NT2/D1 (cell line): ENCODE measurements around the gene FBXL17.

Experiments used
- DNase-seq: peaks from one replicate; pipeline ENCODE4 v3.0.0-alpha.2; 2011; ENCODE audit warnings: low read depth, low spot score
- H3K27me3 ChIP-seq: 2 replicates; pipeline ENCODE4 v1.6.0; 2011; ENCODE audit warnings: mild to moderate bottlenecking; ENCODE audit not compliant: insufficient read length, insufficient read depth
- H3K36me3 ChIP-seq: 2 replicates; pipeline ENCODE4 v1.6.1; 2011; ENCODE audit warnings: mild to moderate bottlenecking, low read length, mixed read lengths; ENCODE audit not compliant: insufficient read depth, insufficient read length
- H3K4me1 ChIP-seq: 2 replicates; pipeline ENCODE4 v1.5.1; 2011; ENCODE audit not compliant: insufficient read depth, insufficient read length
- H3K4me3 ChIP-seq: 2 replicates; pipeline ENCODE4 v1.5.1; 2011; ENCODE audit warnings: low read depth; ENCODE audit not compliant: insufficient read length
- H3K9ac ChIP-seq: 2 replicates; pipeline ENCODE4 v1.6.0; 2011; ENCODE audit warnings: low read depth; ENCODE audit not compliant: insufficient read length
- H3K9me3 ChIP-seq: 2 replicates; pipeline ENCODE4 v1.5.1; 2011; ENCODE audit warnings: mild to moderate bottlenecking, low read length; ENCODE audit not compliant: insufficient read depth
- SUZ12 ChIP-seq: IDR thresholded peaks from 2 replicates; pipeline ENCODE4 v1.6.1; 2011; ENCODE audit not compliant: insufficient read length, insufficient read depth; ENCODE audit errors: extremely low read depth
- YY1 ChIP-seq: IDR thresholded peaks from 2 replicates; pipeline ENCODE4 v1.6.1; 2011; ENCODE audit not compliant: insufficient read length, insufficient read depth
- ZNF274 ChIP-seq: IDR thresholded peaks from 2 replicates; pipeline ENCODE4 v1.6.1; 2011; ENCODE audit warnings: mild to moderate bottlenecking, low read depth, low read length

Gene FBXL17

DNA sequence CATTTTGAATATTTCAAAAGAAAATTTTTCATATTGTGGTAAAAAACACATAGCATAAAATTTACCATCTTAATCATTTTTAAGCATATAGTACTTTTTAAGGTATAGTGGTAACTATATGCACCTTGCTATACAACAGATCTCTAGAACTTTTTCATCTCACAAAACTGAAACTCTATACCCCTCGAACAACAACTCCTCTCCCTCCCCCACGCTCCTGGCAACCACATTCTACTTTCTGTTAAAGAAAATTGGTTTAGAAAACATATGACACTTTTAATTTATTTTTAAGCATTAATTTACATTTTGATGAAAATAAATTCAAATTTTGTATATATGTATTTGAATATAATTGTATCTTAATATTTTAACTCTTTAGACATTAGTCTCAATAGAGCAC is 563.9 kb downstream of the FBXL17 start:
- no peaks in the 10 kb centered on the region for H3K9me3 ChIP-seq
- H3K27me3 ChIP-seq = no peaks in the 10 kb centered on the region
- no peaks in the 10 kb centered on the region for H3K4me1 ChIP-seq
- no peaks in the 10 kb centered on the region for H3K36me3 ChIP-seq
- no peak for TF ChIP-seq SUZ12
- TF ChIP-seq ZNF274 = no peak
- no peak overlapping the region for H3K9ac ChIP-seq
- no peak for DNase-seq
- no peak overlapping the region for H3K4me3 ChIP-seq

DNA sequence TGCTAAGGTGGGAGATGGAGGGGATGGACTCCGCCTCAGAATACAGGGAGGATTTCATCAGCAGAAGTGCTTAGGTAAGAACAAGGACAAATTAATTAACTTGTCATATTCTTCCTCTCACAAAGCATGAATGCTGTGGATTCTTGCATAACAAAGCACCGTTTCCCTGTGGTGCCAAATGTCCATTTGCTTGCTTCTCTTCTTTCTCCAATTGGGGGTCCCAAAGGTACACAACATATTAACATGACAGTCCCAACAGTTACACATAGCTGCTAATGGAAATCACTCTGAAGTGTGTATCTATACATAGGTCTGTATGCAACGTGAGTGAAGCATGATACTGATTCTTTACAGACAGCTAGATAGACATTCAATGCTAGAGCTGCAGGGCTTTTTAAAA is 564.5 kb downstream of the FBXL17 start:
- DNase-seq = no peak
- Histone ChIP-seq H3K9ac (no peak overlapping the region), H3K9me3 (no peaks in the 10 kb centered on the region), H3K36me3 (no peaks in the 10 kb centered on the region), H3K4me1 (no peaks in the 10 kb centered on the region), H3K4me3 (no peak overlapping the region), H3K27me3 (no peaks in the 10 kb centered on the region)
- no peak for TF ChIP-seq YY1
- no peak for TF ChIP-seq SUZ12
- TF ChIP-seq ZNF274 = no peak

DNA sequence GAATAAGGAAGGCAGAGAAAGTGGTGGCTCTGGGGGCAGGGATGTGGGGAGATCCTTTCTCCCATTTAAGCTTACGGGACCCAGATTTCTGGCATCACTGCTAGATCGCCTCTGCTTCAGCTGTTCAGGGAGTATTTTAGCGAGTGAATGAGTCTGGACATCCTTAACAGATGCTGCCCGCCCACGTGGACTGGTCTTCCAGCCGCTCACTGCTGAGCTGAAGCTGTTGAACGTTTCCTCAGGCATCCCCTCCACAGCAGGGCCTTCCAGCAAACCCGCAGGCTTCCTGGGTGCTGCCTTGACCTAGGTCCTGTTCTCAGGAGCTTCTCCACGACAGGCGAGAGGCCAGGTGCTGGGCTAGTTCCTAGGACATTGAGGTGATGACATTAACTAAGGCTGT is 566.8 kb downstream of the FBXL17 start:
- no peak for DNase-seq
- Histone ChIP-seq H3K36me3 (no peaks in the 10 kb centered on the region), H3K27me3 (no peaks in the 10 kb centered on the region), H3K4me3 (no peak overlapping the region), H3K9me3 (no peaks in the 10 kb centered on the region), H3K9ac (no peak overlapping the region), H3K4me1 (no peaks in the 10 kb centered on the region)
- no peak for TF ChIP-seq YY1
- TF ChIP-seq ZNF274 = no peak
- no peak for TF ChIP-seq SUZ12

DNA sequence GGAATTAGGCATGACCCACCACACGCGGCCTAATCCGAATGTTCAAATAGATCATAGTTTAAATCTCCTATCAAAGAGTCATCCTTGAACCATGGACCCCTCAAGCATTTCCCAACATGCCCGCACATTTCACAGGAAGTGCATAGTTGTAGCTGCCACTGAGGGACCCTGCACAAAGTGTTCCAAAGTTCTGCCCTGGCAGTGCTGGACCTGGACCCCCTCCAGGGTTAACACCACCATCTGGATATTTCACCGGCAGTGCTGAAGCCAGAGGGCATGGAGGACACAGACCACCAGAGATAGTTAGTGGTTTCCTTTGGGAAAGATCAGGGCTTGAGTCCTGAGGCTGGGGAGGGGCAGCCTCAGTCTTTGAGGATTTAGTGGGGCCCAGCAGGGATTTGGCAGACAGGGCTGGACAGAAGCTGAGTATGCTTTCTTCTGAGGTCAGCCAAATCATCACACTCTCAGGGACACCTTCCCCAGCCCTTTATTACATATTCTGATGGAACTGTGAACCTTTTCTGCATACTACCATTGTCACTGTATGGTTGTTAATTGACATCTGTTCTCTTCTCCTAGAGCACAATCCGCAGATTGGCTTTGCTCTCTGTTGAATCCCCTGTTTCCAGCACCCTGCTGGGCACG is 567.6 kb downstream of the FBXL17 start:
- no peak overlapping the region for H3K4me3 ChIP-seq
- TF ChIP-seq YY1 = no peak
- no peak for TF ChIP-seq SUZ12
- TF ChIP-seq ZNF274 = no peak
- no peaks in the 10 kb centered on the region for H3K27me3 ChIP-seq
- no peaks in the 10 kb centered on the region for H3K9me3 ChIP-seq
- no peak for DNase-seq
- no peaks in the 10 kb centered on the region for H3K36me3 ChIP-seq
- H3K4me1 ChIP-seq = no peaks in the 10 kb centered on the region
- no peak overlapping the region for H3K9ac ChIP-seq

DNA sequence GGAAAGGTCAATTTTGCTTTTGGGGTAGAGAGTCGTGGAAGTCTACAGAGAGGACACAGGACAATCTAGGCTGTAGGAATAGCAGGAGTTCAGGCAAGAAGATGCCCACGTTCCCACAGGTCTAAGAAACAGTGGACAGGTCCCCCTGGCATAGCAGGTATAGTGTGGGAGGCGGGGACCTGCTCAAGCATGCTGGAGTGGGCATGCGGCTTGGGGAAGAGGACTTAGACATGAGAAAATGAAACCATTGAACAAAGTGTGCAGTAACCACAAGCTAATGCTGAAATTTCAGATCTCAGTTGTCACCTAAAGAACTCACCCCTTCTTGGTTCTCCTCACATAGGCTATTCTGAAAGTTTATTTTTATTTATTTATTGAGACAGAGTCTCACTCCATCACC is 568.3 kb downstream of the FBXL17 start:
- no peaks in the 10 kb centered on the region for H3K4me1 ChIP-seq
- no peak for DNase-seq
- no peak overlapping the region for H3K4me3 ChIP-seq
- no peaks in the 10 kb centered on the region for H3K9me3 ChIP-seq
- TF ChIP-seq SUZ12 = no peak
- TF ChIP-seq ZNF274 = no peak
- no peak for TF ChIP-seq YY1
- H3K27me3 ChIP-seq = no peaks in the 10 kb centered on the region
- H3K36me3 ChIP-seq = no peaks in the 10 kb centered on the region
- no peak overlapping the region for H3K9ac ChIP-seq

DNA sequence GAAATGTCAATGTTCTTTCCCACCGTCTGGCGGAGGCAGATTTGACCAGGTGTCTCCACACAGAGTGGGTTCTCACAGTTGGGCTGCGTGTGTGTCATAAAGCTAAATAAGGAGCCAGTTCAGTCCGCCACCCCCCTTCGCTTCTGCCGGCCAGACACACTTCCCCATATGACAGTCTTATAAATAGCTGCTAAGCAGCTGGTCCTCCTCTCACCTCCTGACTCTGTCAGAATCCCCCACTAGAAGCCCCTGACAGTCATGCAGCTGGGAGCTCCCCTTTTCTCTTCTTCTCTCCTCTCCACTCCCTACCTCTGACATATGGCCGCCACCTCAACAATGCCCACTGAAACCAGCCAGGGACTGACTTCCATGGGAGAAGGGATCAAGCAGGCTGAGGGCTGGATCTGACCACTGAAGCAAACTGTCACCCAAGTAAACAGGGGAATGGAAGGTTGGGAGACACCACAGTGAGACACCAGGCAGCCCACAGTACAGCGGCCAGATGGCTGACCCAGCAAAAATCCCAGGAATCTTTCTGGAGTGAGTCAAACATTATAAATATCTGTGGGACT is 569.2 kb downstream of the FBXL17 start:
- no peaks in the 10 kb centered on the region for H3K27me3 ChIP-seq
- H3K9ac ChIP-seq = no peak overlapping the region
- no peak for DNase-seq
- TF ChIP-seq ZNF274 = no peak
- no peak for TF ChIP-seq SUZ12
- no peak for TF ChIP-seq YY1
- no peaks in the 10 kb centered on the region for H3K36me3 ChIP-seq
- no peak overlapping the region for H3K4me3 ChIP-seq
- H3K4me1 ChIP-seq = peaks cover 4% of the 10 kb centered on the region
- H3K9me3 ChIP-seq = no peaks in the 10 kb centered on the region

DNA sequence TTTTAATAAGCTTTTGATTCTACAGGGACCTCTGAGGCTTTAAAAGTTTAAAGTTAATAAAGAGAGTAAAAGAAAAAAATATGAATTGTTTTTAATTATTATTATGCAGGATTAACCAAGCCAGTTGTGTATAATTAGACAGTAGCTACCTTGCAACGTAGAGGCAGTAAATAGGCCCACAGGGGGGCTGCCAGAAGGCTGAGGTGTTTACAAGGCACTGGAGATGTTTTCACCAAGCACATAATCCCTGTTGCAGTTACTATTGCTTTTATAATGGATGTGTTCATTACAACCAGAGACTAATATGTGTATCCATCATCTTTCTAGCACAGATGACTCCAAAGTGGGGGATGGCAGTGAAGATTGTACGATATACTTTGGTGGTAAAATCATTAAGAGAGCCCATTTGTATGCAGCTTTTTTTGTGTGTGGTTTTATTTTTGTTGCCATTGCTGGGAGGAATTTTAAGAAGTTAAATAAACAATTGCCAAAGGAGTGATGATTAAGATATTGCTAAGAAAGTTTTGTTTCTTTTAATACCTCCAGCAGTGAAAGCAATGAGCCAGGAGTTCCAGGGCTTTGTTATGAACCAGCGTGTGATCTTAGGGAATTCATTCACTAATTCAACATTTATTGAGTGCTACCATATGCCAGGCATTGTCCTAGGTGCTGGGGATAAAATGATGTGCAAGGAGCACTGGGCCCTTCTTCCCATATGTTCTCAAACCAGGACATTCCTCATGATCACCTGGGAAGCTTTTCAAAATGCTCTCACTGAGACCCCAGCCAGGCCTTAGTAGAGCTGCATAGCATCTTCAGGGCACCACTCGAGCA is 572.5 kb downstream of the FBXL17 start:
- Histone ChIP-seq H3K4me3 (no peak overlapping the region), H3K9me3 (no peaks in the 10 kb centered on the region), H3K36me3 (no peaks in the 10 kb centered on the region), H3K27me3 (no peaks in the 10 kb centered on the region), H3K9ac (no peak overlapping the region), H3K4me1 (peaks cover 4% of the 10 kb centered on the region)
- no peak for DNase-seq
- TF ChIP-seq YY1 (no peak), SUZ12 (no peak), ZNF274 (no peak)
